Peyer's patch (tissue), 4 donors: ENCODE measurements around the gene EOLA2.
"Not testable (repeated sequence)": the region's sequence is repeated elsewhere in the genome, so short reads cannot be mapped to it uniquely, and the experiment has no call there.

Experiments
- CTCF ChIP-seq, 6 experiments: fragments of 450-650 bp in 4 of 6; fragments of 200-600 bp in 2 of 6; sonication (generic) in 1 of 6; IDR thresholded peaks; one replicate each; pipeline ENCODE4 v1.5.1; 2017 to 2019; ENCODE audit warnings: antibody characterized with exemption in 6 of 6, mild to moderate bottlenecking in 3 of 6, moderate library complexity in 1 of 6
- POLR2A ChIP-seq, 2 donors: fragments of 450-650 bp; IDR thresholded peaks; one replicate each; pipeline ENCODE4 v1.5.1; 2017; ENCODE audit warnings: antibody characterized with exemption in 2 of 2, mild to moderate bottlenecking in 2 of 2, moderate library complexity in 2 of 2

DNA sequence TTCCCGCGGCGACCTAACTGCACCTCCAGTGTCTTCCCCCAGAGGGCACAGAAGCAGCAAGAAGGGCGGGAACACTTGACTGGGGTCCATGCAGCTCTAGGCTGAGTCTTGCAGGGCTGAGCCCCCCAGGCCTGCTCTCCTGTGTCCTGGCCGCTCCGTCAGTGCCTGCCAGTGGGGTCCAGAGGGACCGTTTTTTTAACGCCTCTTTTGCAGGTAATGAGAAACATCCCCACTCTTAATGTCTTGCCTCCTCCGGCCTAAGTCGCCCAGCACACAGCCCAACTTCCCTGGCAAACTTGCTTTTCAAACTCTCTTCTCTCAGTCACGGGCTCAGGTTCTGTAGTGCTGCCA is 2.4 kb upstream of the EOLA2 start:
- peak in 5 of 6 experiments; percentile 33 to 63 (median 53) for TF ChIP-seq CTCF (IDR thresholded peaks at IDR 0.05)
- not testable (repeated sequence) for TF ChIP-seq POLR2A (IDR thresholded peaks at IDR 0.05)
